Caco-2 (cell line): ENCODE results near the gene IFI27L1. TPM values are rescaled to one million over a fixed set of nuclear protein-coding genes. Genes with fewer than 3 reads are reported as not detected.
A peak's percentile ranks its signal among the peaks of the same experiment; 100 is the strongest.

Source experiments
- BruUV-seq: library from RNA; stranded (reverse); fragments of 400-500 nt; replicated peaks from 2 replicates; lab custom pipeline; 2021; lab: Mats Ljungman, UMichigan
- CTCF ChIA-PET: fragments of 300-600 bp; sonication (Branson Sonifier 250); formaldehyde crosslinking; loops from one replicate; lab custom pipeline; 2022; ENCODE audit warnings: antibody characterized with exemption; lab: Charles Lee
- POLR2A ChIA-PET: fragments of 300-600 bp; sonication (Branson Sonifier 250); formaldehyde crosslinking; loops from one replicate; lab custom pipeline; 2022; ENCODE audit warnings: antibody characterized with exemption; lab: Charles Lee
- DNase-seq, 2 experiments: peaks; one replicate each; pipeline versions ENCODE4 v3.0.0 to v3.0.0-alpha.2; 2020 to 2022
- H3K27me3 ChIP-seq: replicated peaks from 2 replicates; pipeline ENCODE4 v1.6.0; 2011; ENCODE audit warnings: low read length; ENCODE audit not compliant: control insufficient read depth, insufficient read depth
- H3K36me3 ChIP-seq: 2 replicates; pipeline ENCODE4 v1.5.1; 2011; ENCODE audit warnings: low read length; ENCODE audit not compliant: control insufficient read depth, insufficient read depth
- H3K4me1 ChIP-seq: fragments of 250-450 bp; sonication (Bioruptor Pico); 2 replicates; pipeline ENCODE4 v1.5.1; 2020; ENCODE audit warnings: mild to moderate bottlenecking
- H3K4me3 ChIP-seq: 2 replicates; pipeline ENCODE4 v1.5.1; 2011; ENCODE audit warnings: low read depth, mild to moderate bottlenecking, control low read depth, low read length
- H3K9me3 ChIP-seq: fragments of 250-450 bp; sonication (Bioruptor Pico); 2 replicates; pipeline ENCODE4 v1.5.1; 2020; ENCODE audit warnings: mild to moderate bottlenecking, moderate library complexity
- H3K27ac Mint-ChIP-seq: one replicate; pipeline ENCODE4 v1.8.0; 2022; ENCODE audit warnings: mixed read lengths; ENCODE audit not compliant: unreplicated experiment
- H3K27me3 Mint-ChIP-seq: one replicate; pipeline ENCODE4 v1.8.0; 2022; ENCODE audit warnings: mixed read lengths; ENCODE audit not compliant: insufficient read depth, unreplicated experiment
- H3K36me3 Mint-ChIP-seq: one replicate; pipeline ENCODE4 v1.8.0; 2022; ENCODE audit warnings: mild to moderate bottlenecking, mixed read lengths; ENCODE audit not compliant: insufficient read depth, unreplicated experiment
- H3K4me1 Mint-ChIP-seq: one replicate; pipeline ENCODE4 v1.8.0; 2022; ENCODE audit warnings: low read depth, mixed read lengths; ENCODE audit not compliant: unreplicated experiment
- H3K4me3 Mint-ChIP-seq: one replicate; pipeline ENCODE4 v1.8.0; 2022; ENCODE audit warnings: mild to moderate bottlenecking, moderate library complexity, mixed read lengths; ENCODE audit not compliant: unreplicated experiment
- H3K9me3 Mint-ChIP-seq: one replicate; pipeline ENCODE4 v1.8.0; 2022; ENCODE audit warnings: mixed read lengths; ENCODE audit not compliant: unreplicated experiment
- intact Hi-C: fragments of 100-400 bp; cut with micrococcal nuclease; formaldehyde crosslinking; loops from one replicate; pipeline ENCODE4 v1.10.0; 2022; ENCODE audit not compliant: unreplicated experiment
- total RNA-seq: library from RNA; stranded (reverse); gene quantifications from 2 replicates; pipeline ENCODE4 v1.2.3, GENCODE V29; 2022
- TF ChIP-seq, protein P1 (sequence below), 2 experiments: fragments of 200-600 bp in 1 of 2; IDR thresholded peaks; 1 replicate in 1 of 2; 2 replicates in 1 of 2; pipeline versions ENCODE4 v1.5.1 to v1.8.0; 2011 to 2022; ENCODE audit warnings: antibody characterized with exemption in 1 of 2, control low read depth in 1 of 2, inconsistent platforms in 1 of 2, low read depth in 1 of 2, low read length in 1 of 2, mild to moderate bottlenecking in 1 of 2, moderate library complexity in 1 of 2; ENCODE audit not compliant: insufficient read depth in 1 of 2, severe bottlenecking in 1 of 2, unreplicated experiment in 1 of 2

Gene IFI27L1
- total RNA-seq, 1 experiment from 2014 or later, result 13.6 TPM

DNA sequence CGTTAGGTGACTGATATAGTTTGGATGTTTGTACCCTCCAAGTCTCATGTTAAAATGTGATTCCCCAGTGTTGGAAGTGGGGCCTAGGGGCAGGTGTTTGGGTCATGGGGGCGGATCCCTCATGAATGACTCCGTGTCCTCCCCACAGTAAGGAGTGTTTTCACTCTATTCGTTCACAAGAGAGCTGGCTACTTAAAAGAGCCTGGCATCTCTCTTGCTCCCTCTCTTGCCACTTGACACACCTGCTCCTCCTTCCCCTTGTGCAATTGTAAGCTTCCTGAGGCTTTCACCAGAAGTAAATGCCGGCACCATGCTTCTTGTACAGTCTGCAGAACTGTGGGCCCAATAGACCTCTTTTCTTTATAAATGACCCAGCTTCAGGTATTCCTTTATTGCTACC, 45.7 kb downstream of the IFI27L1 start:
- H3K36me3 Mint-ChIP-seq, result no peaks in the 10 kb centered on the region
- POLR2A ChIA-PET, result no interaction called here
- no peak overlapping the region for H3K4me3 Mint-ChIP-seq

DNA sequence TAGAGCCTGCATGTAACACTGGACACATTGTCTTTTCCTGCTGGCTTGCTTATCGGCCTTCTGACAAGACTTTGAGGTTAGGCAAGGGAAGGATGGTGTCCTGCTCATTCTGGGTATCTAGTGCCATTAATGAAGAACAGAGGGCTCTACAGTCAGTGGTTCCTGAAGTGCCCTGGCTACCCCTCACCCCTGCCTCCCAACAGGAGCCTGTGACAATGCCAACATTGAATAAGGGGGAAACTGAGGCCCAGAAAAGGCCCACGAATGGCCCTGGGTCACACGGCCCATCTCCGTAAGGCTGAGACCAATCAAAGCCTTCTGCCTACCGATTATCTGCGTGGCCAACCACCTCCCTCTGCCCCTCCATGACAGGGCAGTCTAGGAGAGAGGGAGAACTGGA, 46.2 kb downstream of the IFI27L1 start:
- no peak for DNase-seq
- Mint-ChIP-seq H3K4me1 (peaks cover 10% of the 10 kb centered on the region), H3K27me3 (no peaks in the 10 kb centered on the region), H3K9me3 (no peaks in the 10 kb centered on the region), H3K27ac (no peak overlapping the region), H3K36me3 (no peaks in the 10 kb centered on the region), H3K4me3 (no peak overlapping the region)
- Histone ChIP-seq H3K36me3 (no peaks in the 10 kb centered on the region), H3K9me3 (no peaks in the 10 kb centered on the region), H3K4me1 (no peaks in the 10 kb centered on the region), H3K27me3 (0 out of 2 replicates have a peak, but pooled peaks cover 1% of the 10 kb centered on the region), H3K4me3 (no peak overlapping the region)
- TF ChIP-seq, protein P1, sequence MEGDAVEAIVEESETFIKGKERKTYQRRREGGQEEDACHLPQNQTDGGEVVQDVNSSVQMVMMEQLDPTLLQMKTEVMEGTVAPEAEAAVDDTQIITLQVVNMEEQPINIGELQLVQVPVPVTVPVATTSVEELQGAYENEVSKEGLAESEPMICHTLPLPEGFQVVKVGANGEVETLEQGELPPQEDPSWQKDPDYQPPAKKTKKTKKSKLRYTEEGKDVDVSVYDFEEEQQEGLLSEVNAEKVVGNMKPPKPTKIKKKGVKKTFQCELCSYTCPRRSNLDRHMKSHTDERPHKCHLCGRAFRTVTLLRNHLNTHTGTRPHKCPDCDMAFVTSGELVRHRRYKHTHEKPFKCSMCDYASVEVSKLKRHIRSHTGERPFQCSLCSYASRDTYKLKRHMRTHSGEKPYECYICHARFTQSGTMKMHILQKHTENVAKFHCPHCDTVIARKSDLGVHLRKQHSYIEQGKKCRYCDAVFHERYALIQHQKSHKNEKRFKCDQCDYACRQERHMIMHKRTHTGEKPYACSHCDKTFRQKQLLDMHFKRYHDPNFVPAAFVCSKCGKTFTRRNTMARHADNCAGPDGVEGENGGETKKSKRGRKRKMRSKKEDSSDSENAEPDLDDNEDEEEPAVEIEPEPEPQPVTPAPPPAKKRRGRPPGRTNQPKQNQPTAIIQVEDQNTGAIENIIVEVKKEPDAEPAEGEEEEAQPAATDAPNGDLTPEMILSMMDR (IDR thresholded peaks at IDR 0.05; ENCODE audit: insufficient read depth in 1 of 2, low read depth in 1 of 2, low read length in 1 of 2, severe bottlenecking in 1 of 2, unreplicated experiment in 1 of 2), result no peak
- ChIA-PET CTCF (interaction anchor here (0.7 to 1.6 kb wide), 2 partner anchors 25 to 76 kb away, joined by 3 to 4 read pairs; no protein-coding TSS in a partner anchor), POLR2A (no interaction called here)
- BruUV-seq, result no TSS peak
- intact Hi-C loops, result no loop called here

More for the DNA sequence above, 45.7 kb downstream of the IFI27L1 start:
- Mint-ChIP-seq H3K27me3 (no peaks in the 10 kb centered on the region), H3K4me1 (peaks cover 10% of the 10 kb centered on the region), H3K27ac (no peak overlapping the region), H3K9me3 (no peaks in the 10 kb centered on the region)
- TF ChIP-seq, protein P1 (IDR thresholded peaks at IDR 0.05; ENCODE audit: insufficient read depth in 1 of 2, low read depth in 1 of 2, low read length in 1 of 2, severe bottlenecking in 1 of 2, unreplicated experiment in 1 of 2), result no peak
- 0 out of 2 replicates have a peak, but pooled peaks cover 1% of the 10 kb centered on the region for H3K27me3 ChIP-seq
- H3K4me3 ChIP-seq, result no peak overlapping the region
- DNase-seq, result no peak
- intact Hi-C loops, result no loop called here
- H3K9me3 ChIP-seq, result no peaks in the 10 kb centered on the region
- no TSS peak for BruUV-seq
- no peaks in the 10 kb centered on the region for H3K36me3 ChIP-seq
- H3K4me1 ChIP-seq, result no peaks in the 10 kb centered on the region
- CTCF ChIA-PET, result interaction anchor here (0.7 kb wide), 1 partner anchor 25 kb away, joined by 3 read pairs; no protein-coding TSS in a partner anchor

DNA sequence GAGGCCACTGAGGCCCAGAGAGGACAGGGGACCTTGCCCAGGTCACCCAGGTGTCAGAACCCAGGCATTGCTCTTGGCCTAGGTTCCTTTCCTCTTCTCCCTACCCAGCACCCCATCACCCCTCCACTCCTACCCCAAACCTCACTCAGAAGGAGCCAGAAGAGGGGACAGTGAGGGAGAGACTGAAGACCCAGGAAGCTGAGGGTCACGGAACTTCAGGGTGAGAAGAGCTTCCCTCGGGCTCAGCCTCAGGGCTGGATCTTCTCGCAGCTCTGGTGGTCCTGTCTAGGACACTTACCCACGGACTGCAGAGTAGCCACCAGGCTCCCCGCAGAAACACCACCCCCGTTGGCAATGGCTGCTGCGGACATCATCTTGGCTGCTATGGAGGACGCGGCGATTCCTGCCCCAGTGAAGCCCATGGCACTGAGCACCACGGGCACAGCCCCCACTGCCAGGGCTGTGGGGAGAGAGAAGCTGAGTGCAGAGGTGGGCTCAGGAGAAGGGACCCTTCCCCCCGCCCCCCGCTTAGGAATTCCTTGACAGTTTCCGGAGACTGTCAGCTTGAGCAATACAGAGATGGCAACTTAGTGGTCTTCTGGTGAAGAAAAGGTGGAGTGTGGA, 47.2 kb downstream of the IFI27L1 start:
- no peaks in the 10 kb centered on the region for H3K9me3 Mint-ChIP-seq
- H3K4me1 Mint-ChIP-seq, result peaks cover 10% of the 10 kb centered on the region
- no peaks in the 10 kb centered on the region for H3K4me1 ChIP-seq
- H3K36me3 Mint-ChIP-seq, result no peaks in the 10 kb centered on the region
- BruUV-seq, result no TSS peak
- H3K27me3 Mint-ChIP-seq, result no peaks in the 10 kb centered on the region
- no peaks in the 10 kb centered on the region for H3K9me3 ChIP-seq
- no peaks in the 10 kb centered on the region for H3K36me3 ChIP-seq
- no peak overlapping the region for H3K27ac Mint-ChIP-seq
- DNase-seq, result no peak
- TF ChIP-seq, protein P1 (IDR thresholded peaks at IDR 0.05; ENCODE audit: insufficient read depth in 1 of 2, low read depth in 1 of 2, low read length in 1 of 2, severe bottlenecking in 1 of 2, unreplicated experiment in 1 of 2), result no peak
- H3K4me3 ChIP-seq, result no peak overlapping the region
- CTCF ChIA-PET, result interaction anchor here (0.6 to 1.6 kb wide), 2 partner anchors 77 to 129 kb away, joined by 3 to 4 read pairs; no protein-coding TSS in a partner anchor
- H3K4me3 Mint-ChIP-seq, result peak overlapping the region; percentile 84
- H3K27me3 ChIP-seq, result no peaks in the 10 kb centered on the region
- intact Hi-C loops, result no loop called here
- POLR2A ChIA-PET, result no interaction called here
